Neural crest cell (in vitro differentiated cells): ENCODE data around the gene RTN3. TPM values are rescaled to one million over a fixed set of nuclear protein-coding genes. Genes with fewer than 3 reads are reported as not detected.

Source experiments
- DNase-seq: peaks from one replicate; pipeline ENCODE4 v3.0.0; 2021; ENCODE audit warnings: low read depth, mixed read lengths, low spot score
- H3K27ac Mint-ChIP-seq: one replicate; pipeline ENCODE4 v1.8.0; 2021; ENCODE audit warnings: mild to moderate bottlenecking, mixed read lengths; ENCODE audit not compliant: unreplicated experiment
- H3K27me3 Mint-ChIP-seq: 2 replicates; pipeline ENCODE4 v1.8.0; 2021; ENCODE audit warnings: low read depth, mild to moderate bottlenecking, mixed read lengths
- H3K36me3 Mint-ChIP-seq: 2 replicates; pipeline ENCODE4 v1.8.0; 2021; ENCODE audit warnings: low read depth, mild to moderate bottlenecking, mixed read lengths
- H3K4me1 Mint-ChIP-seq: 2 replicates; pipeline ENCODE4 v1.8.0; 2021; ENCODE audit warnings: mixed read lengths
- H3K4me3 Mint-ChIP-seq: one replicate; pipeline ENCODE4 v1.8.0; 2021; ENCODE audit warnings: mild to moderate bottlenecking, mixed read lengths
- H3K9me3 Mint-ChIP-seq: 2 replicates; pipeline ENCODE4 v1.8.0; 2021; ENCODE audit warnings: mixed read lengths
- CTCF ChIP-seq: fragments of 200-600 bp; sonication (generic); conservative IDR thresholded peaks from 2 replicates; pipeline ENCODE4 v1.5.0; 2021; ENCODE audit warnings: antibody characterized with exemption, mild to moderate bottlenecking
- total RNA-seq: library from RNA; stranded (reverse); gene quantifications from 2 replicates; pipeline ENCODE4 v1.2.1, GENCODE V29; 2021

Gene RTN3
- total RNA-seq, 1 donor from 2014 or later, result 136 TPM

DNA sequence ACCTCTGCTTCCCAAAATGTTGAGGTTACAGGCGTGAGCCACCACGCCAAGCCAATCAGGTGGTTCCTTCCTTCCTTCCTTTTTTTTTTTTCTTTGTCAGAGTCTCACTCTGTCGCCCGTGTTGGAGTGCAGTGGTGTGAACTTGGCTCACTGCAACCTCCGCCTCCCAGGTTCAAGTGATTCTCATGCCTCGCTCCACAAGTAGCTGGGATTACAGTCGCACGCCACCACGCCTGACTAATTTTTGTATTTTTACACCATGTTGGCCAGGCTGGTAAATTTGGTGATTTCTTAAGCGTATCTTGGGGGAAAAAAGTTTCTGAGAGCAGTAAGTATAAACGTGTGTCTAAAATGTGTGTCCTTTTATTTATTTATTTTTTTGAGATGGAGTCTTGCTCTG is 113.8 kb downstream of the RTN3 start:
- TF ChIP-seq CTCF, result no peak
- peaks cover 6% of the 10 kb centered on the region for H3K36me3 Mint-ChIP-seq
- DNase-seq, result no peak
- peaks cover 5% of the 10 kb centered on the region for H3K9me3 Mint-ChIP-seq
- H3K4me1 Mint-ChIP-seq, result peaks cover 5% of the 10 kb centered on the region
- H3K27ac Mint-ChIP-seq, result no peak overlapping the region
- no peak overlapping the region for H3K4me3 Mint-ChIP-seq
- no peaks in the 10 kb centered on the region for H3K27me3 Mint-ChIP-seq

GRCh38 chr11:63800921-63801320 is 119.6 kb downstream of the RTN3 start:
- Mint-ChIP-seq H3K27ac (no peak overlapping the region), H3K4me1 (peaks cover 6% of the 10 kb centered on the region)

DNA sequence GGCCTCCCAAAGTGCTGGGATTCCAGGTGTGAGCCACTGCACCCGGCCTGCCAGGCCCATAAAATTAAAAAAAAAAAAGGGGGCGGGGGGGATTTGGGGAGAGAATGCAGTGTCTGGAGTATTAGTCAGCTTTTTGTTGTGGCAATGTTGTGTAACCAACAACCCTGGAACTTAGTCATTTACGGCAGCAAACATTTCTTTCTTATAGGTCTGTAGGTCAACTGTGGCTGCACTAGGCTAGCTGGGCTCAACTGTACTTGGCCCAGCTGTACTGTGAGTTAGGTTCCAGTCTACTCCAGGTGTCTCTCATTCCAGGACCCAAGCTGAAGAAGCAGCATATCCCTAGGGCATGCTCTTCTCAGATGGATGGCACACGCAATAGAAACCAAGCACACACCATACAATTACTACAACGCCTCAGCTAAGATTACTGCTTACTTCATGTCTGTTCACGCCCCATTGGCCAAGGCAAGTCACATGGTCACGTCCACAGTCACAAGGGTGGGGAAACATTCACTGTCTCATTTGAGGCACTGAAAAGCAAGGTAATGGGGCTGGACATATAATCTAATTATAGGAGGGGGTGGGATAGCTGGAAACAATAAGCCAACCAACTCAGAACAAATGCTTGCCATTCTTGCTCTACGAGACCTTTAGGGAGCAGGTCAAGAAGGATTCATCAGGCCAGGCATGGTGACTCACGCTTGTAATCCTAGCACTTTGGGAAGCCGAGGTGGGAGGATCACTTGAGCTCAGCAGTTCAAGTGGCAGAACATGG is 121.5 kb downstream of the RTN3 start:
- H3K27ac Mint-ChIP-seq, result peak overlapping the region; percentile 50
- peaks cover 2% of the 10 kb centered on the region for H3K9me3 Mint-ChIP-seq
- DNase-seq, result no peak
- H3K27me3 Mint-ChIP-seq, result no peaks in the 10 kb centered on the region
- no peaks in the 10 kb centered on the region for H3K36me3 Mint-ChIP-seq
- H3K4me1 Mint-ChIP-seq, result peaks cover 6% of the 10 kb centered on the region
- no peak for TF ChIP-seq CTCF
- H3K4me3 Mint-ChIP-seq, result no peak overlapping the region

More at GRCh38 chr11:63800921-63801320, 119.6 kb downstream of the RTN3 start:
- Mint-ChIP-seq H3K36me3 (peaks cover 2% of the 10 kb centered on the region), H3K4me3 (no peak overlapping the region), H3K9me3 (peaks cover 5% of the 10 kb centered on the region), H3K27me3 (no peaks in the 10 kb centered on the region)
- no peak for TF ChIP-seq CTCF
- DNase-seq, result no peak

DNA sequence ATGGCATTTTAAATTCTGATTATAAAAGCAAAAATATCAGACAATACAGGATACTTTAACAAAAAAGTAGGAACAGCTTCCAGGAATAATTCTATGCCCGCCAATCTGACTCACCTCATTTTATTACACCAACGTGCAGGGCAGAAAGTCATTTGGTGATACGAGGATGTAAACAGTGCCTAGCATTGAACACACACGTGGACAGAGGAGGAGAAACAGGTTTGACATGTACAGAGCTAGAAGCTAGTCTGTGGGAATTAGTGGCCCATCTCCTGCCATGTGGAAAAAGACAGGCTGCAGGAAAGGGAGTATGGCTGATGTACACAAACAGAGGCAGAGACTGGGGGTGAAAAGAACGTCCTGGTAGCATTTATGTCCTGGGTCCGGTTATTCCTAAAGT is 123.0 kb downstream of the RTN3 start:
- no peak overlapping the region for H3K27ac Mint-ChIP-seq
- H3K4me1 Mint-ChIP-seq, result peaks cover 6% of the 10 kb centered on the region
- no peaks in the 10 kb centered on the region for H3K27me3 Mint-ChIP-seq
- H3K36me3 Mint-ChIP-seq, result no peaks in the 10 kb centered on the region
- no peak overlapping the region for H3K4me3 Mint-ChIP-seq
- peaks cover 2% of the 10 kb centered on the region for H3K9me3 Mint-ChIP-seq
- no peak for TF ChIP-seq CTCF
- no peak for DNase-seq

GRCh38 chr11:63805844-63806415 is 124.6 kb downstream of the RTN3 start:
- no peak for DNase-seq
- no peak for TF ChIP-seq CTCF
- H3K9me3 Mint-ChIP-seq, result peaks cover 2% of the 10 kb centered on the region
- no peaks in the 10 kb centered on the region for H3K27me3 Mint-ChIP-seq
- no peak overlapping the region for H3K27ac Mint-ChIP-seq
- peaks cover 6% of the 10 kb centered on the region for H3K4me1 Mint-ChIP-seq
- no peak overlapping the region for H3K4me3 Mint-ChIP-seq
- H3K36me3 Mint-ChIP-seq, result no peaks in the 10 kb centered on the region

Other genes starting within 250 kb of the RTN3 start
- 0.45 and 0.77 TPM in 2 replicates for gene PLAAT5, start 190.3 kb upstream of the RTN3 start, total RNA-seq
- not detected in 2 replicates for gene LGALS12, start 175.4 kb upstream of the RTN3 start, total RNA-seq
- not detected in 2 replicates for gene PLAAT4, start 144.7 kb upstream of the RTN3 start, total RNA-seq
- not detected in 2 replicates for gene PLAAT2, start 118.1 kb upstream of the RTN3 start, total RNA-seq
- 4.1 and 4.3 TPM in 2 replicates for gene PLAAT3, start 67.1 kb upstream of the RTN3 start, total RNA-seq
- gene ATL3, start 10.1 kb upstream of the RTN3 start, total RNA-seq, result 13.2 and 15.2 TPM in 2 replicates
- 67.2 and 67.8 TPM in 2 replicates for gene ZFTA, start 87.3 kb downstream of the RTN3 start, total RNA-seq
- 104 and 107 TPM in 2 replicates for gene SPINDOC, start 132.0 kb downstream of the RTN3 start, total RNA-seq
- 42.4 and 42.9 TPM in 2 replicates for gene MARK2, start 157.6 kb downstream of the RTN3 start, total RNA-seq
- 107 and 108 TPM in 2 replicates for gene RCOR2, start 235.7 kb downstream of the RTN3 start, total RNA-seq